Right ventricle myocardium superior (tissue), 1 donor: Measurements from ENCODE around the gene PDLIM4. TPM values are rescaled to one million over a fixed set of nuclear protein-coding genes. Genes with fewer than 3 reads are reported as not detected.

ENCODE experiments used
- ATAC-seq: fragments of 200-7000 bp; cut with Tn5 transposase; one replicate; pipeline ENCODE4 v1.9.1; 2020; ENCODE audit warnings: mild to moderate bottlenecking; ENCODE audit not compliant: poor library complexity
- DNase-seq: peaks from one replicate; pipeline ENCODE4 v3.0.0-alpha.2; 2020
- intact Hi-C: fragments of 100-400 bp; cut with DNase I; formaldehyde crosslinking; loops from one replicate; pipeline ENCODE4 v1.11.2; 2022
- long read RNA-seq: library from polyadenylated mRNA; unstranded; transcript quantifications from one replicate; pipeline ENCODE4 v2.0.0, GENCODE V29; 2021
- total RNA-seq: library from RNA; stranded (reverse); fragmentation: NEBNext Ultra II Directional; extraction: Animal tissue kit (Norgen Biotek cat#: 25700); gene quantifications from one replicate; pipeline ENCODE4 v1.2.1, GENCODE V29; 2021
- donor health status: DM: no; HTN: yes; CAD: no; lungs with severe emphysema.

Gene PDLIM4
- total RNA-seq, result 5.2 TPM
- long read RNA-seq, transcript PDLIM4-201 (7 exons, 2,282 nt), result major isoform, 13 of 14 reads
- long read RNA-seq, partial matches to known transcripts, result 0 of 14 reads
- long read RNA-seq, other reads (novel, unspliced or antisense), result 1 of 14 reads

GRCh38 chr5:132257131-132258101 lies at the start of gene PDLIM4:
PDLIM4 (plus strand) TSS chr5:132257696; CDS start chr5:132257735, 39 bp downstream.
- ATAC-seq, result peak; percentile 21

DNA sequence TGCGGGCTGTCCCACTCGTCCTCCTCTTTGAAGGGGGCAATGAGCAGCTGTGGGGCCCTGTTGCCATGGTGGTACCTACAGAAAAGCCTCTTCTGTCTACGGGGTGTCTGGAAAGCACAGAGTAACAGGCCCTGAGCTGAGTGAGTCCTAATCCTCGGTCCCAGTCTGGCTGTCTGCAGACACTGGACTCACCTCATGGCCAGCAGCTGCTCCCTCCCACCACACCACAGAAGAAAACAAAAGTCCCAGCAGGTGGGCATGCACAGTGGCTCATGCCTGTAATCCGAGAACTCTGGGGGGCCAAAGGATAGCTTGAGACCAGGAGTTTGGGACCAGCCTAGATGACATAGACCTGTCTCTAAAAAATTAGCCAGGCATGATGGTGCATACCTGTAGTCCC lies 49.7 kb upstream of the PDLIM4 start:
- ATAC-seq, result no peak
- no peak for DNase-seq
- intact Hi-C loops, result no loop called here

More at GRCh38 chr5:132257131-132258101, at the start of gene PDLIM4:
- intact Hi-C loops, result no loop called here
- DNase-seq, result peak; percentile 57

DNA sequence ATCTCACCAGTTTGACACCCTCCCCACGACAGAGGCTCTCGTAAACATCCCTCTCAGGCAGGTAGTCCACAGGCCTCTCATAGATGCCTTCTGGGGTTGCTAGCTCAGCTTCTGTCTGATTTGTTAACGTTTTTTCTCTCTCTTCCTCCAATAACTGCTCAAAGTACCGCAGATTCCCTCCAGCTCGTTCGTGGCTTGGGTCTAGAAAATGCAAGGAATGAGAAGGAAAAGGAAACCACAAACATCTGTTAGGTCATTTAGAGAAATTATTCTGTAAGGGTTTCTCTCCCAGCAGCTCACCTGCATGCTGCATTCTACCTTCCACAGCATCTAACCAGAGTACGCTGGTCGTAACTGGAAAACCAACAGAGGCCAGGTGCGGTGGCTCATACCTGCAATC lies 48.4 kb upstream of the PDLIM4 start:
- DNase-seq, result no peak
- no peak for ATAC-seq
- intact Hi-C loops, result no loop called here

- ATAC-seq, result no peak
- DNase-seq, result no peak
- intact Hi-C loops, result no loop called here
These were observed 47.5 kb upstream of the PDLIM4 start for GRCh38 chr5:132209901-132210545.

DNA sequence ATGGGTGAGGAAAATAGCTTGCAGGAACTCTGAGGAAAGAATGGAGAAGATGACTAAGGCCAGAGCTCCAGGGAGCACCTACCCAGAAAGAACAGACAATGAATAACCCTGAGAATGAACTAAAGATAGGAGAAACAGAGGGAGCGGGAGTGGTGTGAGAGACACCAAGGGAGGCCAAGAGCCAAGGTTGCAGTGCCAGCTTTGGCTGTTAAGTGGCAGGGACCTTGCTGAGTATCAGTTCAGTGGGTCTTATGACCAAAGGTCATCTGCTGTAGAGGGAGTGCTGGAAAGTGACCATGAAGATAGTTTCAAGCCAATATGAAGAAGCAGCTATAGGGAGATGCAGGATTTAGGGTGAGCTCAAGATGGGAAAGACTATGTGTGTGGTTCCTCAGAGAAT lies 46.6 kb upstream of the PDLIM4 start:
- peak; percentile 65 for DNase-seq
- ATAC-seq, result peak; percentile 61
- intact Hi-C loops, result no loop called here

DNA sequence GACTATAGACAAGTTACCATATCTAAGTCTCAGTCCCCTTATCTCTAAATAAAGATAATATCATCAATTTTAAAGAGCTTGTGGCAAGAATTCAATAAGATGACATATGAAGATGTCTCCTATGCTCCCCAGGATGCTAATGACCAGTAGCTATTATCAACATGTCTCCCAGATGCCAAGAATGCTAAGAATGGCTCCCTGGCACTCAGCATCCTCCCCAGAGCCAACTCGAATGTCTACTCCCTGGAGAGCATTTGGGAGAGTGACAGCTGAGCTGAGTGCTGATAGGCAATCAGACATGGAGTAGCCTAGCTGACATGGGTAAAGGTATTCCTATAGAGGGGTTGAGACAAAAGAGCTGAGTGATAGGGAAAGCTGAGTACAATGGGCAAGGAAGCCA lies 45.7 kb upstream of the PDLIM4 start:
- intact Hi-C loops, result no loop called here
- DNase-seq (peak; percentile 62), ATAC-seq (peak; percentile 75)

DNA sequence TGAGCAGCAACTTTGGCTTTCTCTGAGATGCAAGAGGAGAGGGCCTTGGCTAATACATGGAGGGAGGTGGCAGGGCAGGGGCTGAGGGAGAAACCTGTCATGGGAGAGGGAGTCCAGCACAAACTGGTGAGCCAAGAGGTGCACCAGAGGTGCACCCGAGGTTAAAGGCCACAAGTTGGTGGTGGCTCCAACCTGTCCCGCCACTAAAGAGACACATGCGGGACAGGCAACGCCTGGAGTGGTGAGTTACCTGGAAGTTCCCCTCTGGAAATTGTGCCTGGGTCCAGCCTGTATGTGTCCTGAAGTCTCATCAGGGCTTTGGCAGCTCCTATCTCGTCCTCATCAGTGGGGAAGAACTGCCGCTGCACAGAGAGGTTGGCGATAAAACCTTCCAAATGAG lies 43.8 kb upstream of the PDLIM4 start:
- DNase-seq (no peak), ATAC-seq (no peak)
- intact Hi-C loops, result no loop called here

DNA sequence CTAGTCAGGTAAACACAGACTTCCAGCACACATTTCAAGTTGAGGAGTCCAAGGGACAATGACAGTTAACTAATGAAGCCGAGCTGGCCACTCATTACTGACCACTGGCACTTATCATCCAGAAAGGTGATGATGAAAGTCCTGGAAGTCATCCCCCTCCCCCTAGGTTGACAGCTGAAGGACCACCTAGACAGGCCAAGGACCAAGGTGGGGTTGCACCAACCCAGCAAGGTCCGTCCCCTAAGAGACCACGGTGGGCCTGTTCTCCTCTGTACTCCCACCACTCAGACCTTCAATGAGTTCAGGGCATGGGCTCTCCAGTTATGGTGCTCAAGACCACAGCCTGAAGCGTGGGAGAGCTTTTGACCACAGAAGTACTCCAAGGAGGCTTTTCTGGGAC lies 43.0 kb upstream of the PDLIM4 start:
- no peak for ATAC-seq
- intact Hi-C loops, result no loop called here
- DNase-seq, result no peak

- intact Hi-C loops, result no loop called here
- peak; percentile 85 for ATAC-seq
- DNase-seq, result peak; percentile 97
These were observed 42.2 kb upstream of the PDLIM4 start for GRCh38 chr5:132215329-132215728.

- no peak for DNase-seq
- intact Hi-C loops, result no loop called here
- peak; percentile 18 for ATAC-seq
These were observed 39.2 kb upstream of the PDLIM4 start for GRCh38 chr5:132218321-132218720.

DNA sequence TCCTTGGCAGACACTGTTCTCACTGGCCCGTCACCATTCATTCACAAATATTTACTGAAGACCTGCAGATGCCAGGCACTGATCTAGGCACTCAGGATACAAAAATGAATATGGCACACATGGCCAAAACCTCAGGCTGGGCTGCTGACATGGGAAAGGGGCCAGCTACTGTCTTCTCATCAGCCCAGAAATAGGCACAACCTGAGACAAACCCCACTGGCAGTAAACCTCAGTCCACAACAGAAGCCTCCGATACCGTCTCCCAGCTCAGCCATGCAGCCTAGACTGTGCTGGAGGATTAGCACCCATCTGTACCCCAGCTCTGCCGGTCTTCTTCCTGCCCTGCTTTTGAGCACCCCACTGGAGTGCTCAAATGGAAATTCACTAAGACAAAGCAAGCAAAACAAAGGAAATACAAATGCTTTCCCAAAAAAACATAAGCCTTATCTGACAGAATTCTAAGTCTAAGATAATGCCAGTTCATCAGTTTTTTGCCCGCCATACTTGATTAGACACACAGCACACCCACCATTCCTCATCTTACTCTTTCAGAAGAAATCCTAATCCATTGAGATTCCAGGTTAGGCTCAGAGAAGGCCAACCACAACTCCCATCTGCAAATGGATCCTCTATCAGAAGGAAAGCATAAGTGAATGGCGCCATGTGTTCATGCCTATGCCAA lies 38.1 kb upstream of the PDLIM4 start:
- intact Hi-C loops, result no loop called here
- ATAC-seq, result no peak
- no peak for DNase-seq

- no peak for ATAC-seq
- DNase-seq, result no peak
- intact Hi-C loops, result no loop called here
These were observed 37.5 kb upstream of the PDLIM4 start for GRCh38 chr5:132219981-132220380.

DNA sequence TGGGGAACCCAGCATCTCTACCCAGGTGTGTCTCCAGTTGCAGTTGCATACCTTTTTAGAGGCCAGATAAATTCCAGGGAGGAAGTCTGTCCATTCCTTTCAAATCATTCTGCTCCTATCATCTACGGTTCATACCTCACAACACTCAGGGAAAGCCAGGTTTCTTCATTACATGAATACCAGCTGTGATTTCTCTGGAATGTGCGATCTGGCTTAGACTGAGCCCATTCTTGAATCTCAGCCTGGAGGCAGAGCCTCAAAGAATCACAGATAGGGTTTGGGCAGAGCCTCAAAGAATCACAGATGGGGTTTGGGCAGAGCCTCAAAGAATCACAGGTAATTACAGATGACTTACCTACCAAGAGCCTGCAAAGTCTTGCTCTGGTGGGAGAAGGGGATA lies 37.0 kb upstream of the PDLIM4 start:
- ATAC-seq (no peak), DNase-seq (no peak)
- intact Hi-C loops, result no loop called here

- peak; percentile 48 for ATAC-seq
- intact Hi-C loops, result no loop called here
- peak; percentile 72 for DNase-seq
These were observed 35.5 kb upstream of the PDLIM4 start for GRCh38 chr5:132221781-132222648.

DNA sequence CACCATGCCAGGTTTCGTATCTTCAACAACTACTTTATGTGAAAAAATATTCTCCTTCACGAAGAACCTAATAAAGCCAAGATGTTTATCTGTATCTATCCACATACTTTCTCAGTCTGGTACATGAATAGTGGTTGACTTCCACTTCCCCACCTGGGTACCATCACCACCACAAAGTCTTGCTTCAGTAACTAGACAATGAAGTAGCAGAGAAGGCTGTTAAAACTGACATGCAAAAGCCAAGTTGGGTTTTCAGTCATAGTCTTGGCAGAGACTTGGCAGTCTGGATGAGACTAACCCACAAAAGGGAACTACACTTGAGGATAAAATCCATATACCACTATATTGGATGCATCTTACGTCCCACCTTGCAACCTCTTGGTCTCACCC lies 34.9 kb upstream of the PDLIM4 start:
- DNase-seq (no peak), ATAC-seq (no peak)
- intact Hi-C loops, result no loop called here

DNA sequence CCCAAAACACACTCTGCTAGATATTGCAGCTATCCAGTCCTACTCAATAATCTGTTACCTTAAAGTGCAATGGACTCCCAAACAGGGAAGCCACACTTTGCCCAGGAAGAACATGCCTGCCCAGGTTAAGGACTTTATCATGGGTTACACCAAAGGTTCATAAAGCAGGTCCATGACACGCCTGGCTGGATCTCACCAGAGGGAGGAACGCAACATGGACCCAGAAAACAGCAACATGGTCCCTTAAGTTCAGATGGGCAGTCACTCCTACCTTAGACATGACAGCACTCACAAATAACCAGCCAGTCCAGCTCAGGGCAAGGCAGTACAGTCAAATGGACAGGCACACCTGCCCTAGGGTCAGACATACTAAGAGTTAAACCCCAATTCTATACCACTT lies 33.6 kb upstream of the PDLIM4 start:
- intact Hi-C loops, result no loop called here
- no peak for ATAC-seq
- DNase-seq, result no peak

DNA sequence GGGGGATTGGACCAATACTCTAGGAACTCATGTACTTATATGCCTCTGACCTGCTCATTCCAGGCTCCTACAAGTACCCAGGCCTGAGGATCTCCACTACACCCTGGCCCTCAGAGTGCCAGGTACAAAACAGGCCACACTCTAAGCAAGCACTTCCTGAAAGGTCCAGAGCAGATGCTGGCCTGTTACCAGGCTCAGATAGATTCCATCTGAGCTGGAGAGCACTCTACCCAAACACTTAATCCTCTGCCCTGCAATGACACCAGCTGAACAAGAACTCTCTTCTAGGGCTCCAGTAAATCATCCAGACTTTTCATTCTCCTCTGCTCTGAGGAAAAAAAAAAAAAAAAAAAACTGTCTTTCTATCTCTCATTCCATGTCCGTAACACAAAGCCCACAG lies 32.8 kb upstream of the PDLIM4 start:
- intact Hi-C loops, result no loop called here
- DNase-seq (no peak), ATAC-seq (no peak)
